Activated T-cell treated with anti-CD3 and anti-CD28 coated beads, Interleukin-2, amount 50 U/mL, for 4 hours (primary cell): ENCODE measurements around the gene LEMD2. TPM values are rescaled to one million over a fixed set of nuclear protein-coding genes. Genes with fewer than 3 reads are reported as not detected.

Experiments
- ATAC-seq, 2 donors: fragments of 200-7000 bp; cut with Tn5 transposase; one replicate each; pipeline ENCODE4 v1.10.0; 2021
- DNase-seq: peaks from one replicate; pipeline ENCODE4 v3.0.0-alpha.2; 2020
- H3K27me3 Mint-ChIP-seq: one replicate; pipeline ENCODE4 v1.8.0; 2021; ENCODE audit warnings: low read depth, mixed read lengths
- H3K36me3 Mint-ChIP-seq: one replicate; pipeline ENCODE4 v1.8.0; 2022; ENCODE audit warnings: mixed read lengths; ENCODE audit not compliant: insufficient read depth
- H3K4me1 Mint-ChIP-seq: one replicate; pipeline ENCODE4 v1.8.0; 2021; ENCODE audit warnings: low read depth, mixed read lengths
- H3K4me3 Mint-ChIP-seq: one replicate; pipeline ENCODE4 v1.8.0; 2021; ENCODE audit warnings: mild to moderate bottlenecking, moderate library complexity, mixed read lengths
- H3K9me3 Mint-ChIP-seq: one replicate; pipeline ENCODE4 v1.8.0; 2021; ENCODE audit warnings: mixed read lengths
- total RNA-seq, 3 donors: library from RNA; stranded (reverse); gene quantifications; one replicate each; pipeline ENCODE4 v1.2.1, GENCODE V29; 2021

Gene LEMD2
- total RNA-seq, 3 donors from 2014 or later, result 44.4 to 51.8 (median 49.5) TPM

- H3K36me3 Mint-ChIP-seq, result peaks cover under 1% of the 10 kb centered on the region
- H3K9me3 Mint-ChIP-seq, result no peaks in the 10 kb centered on the region
- peaks cover 5% of the 10 kb centered on the region for H3K4me1 Mint-ChIP-seq
- H3K4me3 Mint-ChIP-seq, result no peak overlapping the region
- DNase-seq (no peak), ATAC-seq (no peak)
- H3K27me3 Mint-ChIP-seq, result peaks cover 10% of the 10 kb centered on the region
These were observed 21.7 kb downstream of the LEMD2 start for GRCh38 chr6:33766921-33767907.

- peaks cover 12% of the 10 kb centered on the region for H3K27me3 Mint-ChIP-seq
- no peak overlapping the region for H3K4me3 Mint-ChIP-seq
These were observed 23.6 kb downstream of the LEMD2 start for GRCh38 chr6:33765368-33765767.

GRCh38 chr6:33764036-33764435 lies 24.9 kb downstream of the LEMD2 start:
- ATAC-seq (no peak), DNase-seq (no peak)
- no peak overlapping the region for H3K4me3 Mint-ChIP-seq

More at GRCh38 chr6:33765368-33765767, 23.6 kb downstream of the LEMD2 start:
- H3K4me1 Mint-ChIP-seq, result no peaks in the 10 kb centered on the region
- no peaks in the 10 kb centered on the region for H3K36me3 Mint-ChIP-seq
- ATAC-seq, result no peak
- no peak for DNase-seq
- no peaks in the 10 kb centered on the region for H3K9me3 Mint-ChIP-seq

GRCh38 chr6:33763483-33763882 lies 25.4 kb downstream of the LEMD2 start:
- peaks cover 7% of the 10 kb centered on the region for H3K27me3 Mint-ChIP-seq
- no peaks in the 10 kb centered on the region for H3K36me3 Mint-ChIP-seq
- H3K4me1 Mint-ChIP-seq, result no peaks in the 10 kb centered on the region
- H3K9me3 Mint-ChIP-seq, result no peaks in the 10 kb centered on the region
- no peak for ATAC-seq
- no peak overlapping the region for H3K4me3 Mint-ChIP-seq
- DNase-seq, result no peak

More at GRCh38 chr6:33764036-33764435, 24.9 kb downstream of the LEMD2 start:
- Mint-ChIP-seq H3K36me3 (no peaks in the 10 kb centered on the region), H3K4me1 (no peaks in the 10 kb centered on the region), H3K27me3 (peaks cover 12% of the 10 kb centered on the region), H3K9me3 (no peaks in the 10 kb centered on the region)

GRCh38 chr6:33762713-33763112 lies 26.2 kb downstream of the LEMD2 start:
- H3K9me3 Mint-ChIP-seq, result no peaks in the 10 kb centered on the region
- no peaks in the 10 kb centered on the region for H3K36me3 Mint-ChIP-seq
- H3K4me1 Mint-ChIP-seq, result no peaks in the 10 kb centered on the region
- no peak for ATAC-seq
- H3K4me3 Mint-ChIP-seq, result no peak overlapping the region
- peaks cover 7% of the 10 kb centered on the region for H3K27me3 Mint-ChIP-seq
- DNase-seq, result no peak

GRCh38 chr6:33761922-33762629 lies 26.9 kb downstream of the LEMD2 start:
- Mint-ChIP-seq H3K27me3 (peaks cover 7% of the 10 kb centered on the region), H3K4me3 (no peak overlapping the region), H3K36me3 (no peaks in the 10 kb centered on the region), H3K9me3 (no peaks in the 10 kb centered on the region), H3K4me1 (no peaks in the 10 kb centered on the region)
- peak in 1 of 2 donors; percentile 52 for ATAC-seq
- DNase-seq, result peak; percentile 33

GRCh38 chr6:33761581-33761921 lies 27.4 kb downstream of the LEMD2 start:
- no peaks in the 10 kb centered on the region for H3K4me1 Mint-ChIP-seq
- H3K36me3 Mint-ChIP-seq, result no peaks in the 10 kb centered on the region
- no peak for ATAC-seq
- no peak overlapping the region for H3K4me3 Mint-ChIP-seq
- H3K27me3 Mint-ChIP-seq, result peaks cover 7% of the 10 kb centered on the region
- no peak for DNase-seq
- H3K9me3 Mint-ChIP-seq, result no peaks in the 10 kb centered on the region

GRCh38 chr6:33759887-33760629 lies 28.9 kb downstream of the LEMD2 start:
- no peaks in the 10 kb centered on the region for H3K4me1 Mint-ChIP-seq
- H3K27me3 Mint-ChIP-seq, result peaks cover 5% of the 10 kb centered on the region
- ATAC-seq, result no peak
- no peak overlapping the region for H3K4me3 Mint-ChIP-seq
- no peaks in the 10 kb centered on the region for H3K36me3 Mint-ChIP-seq
- DNase-seq, result no peak
- H3K9me3 Mint-ChIP-seq, result no peaks in the 10 kb centered on the region

GRCh38 chr6:33758815-33759216 lies 30.1 kb downstream of the LEMD2 start:
- H3K9me3 Mint-ChIP-seq, result no peaks in the 10 kb centered on the region
- H3K27me3 Mint-ChIP-seq, result peaks cover 3% of the 10 kb centered on the region
- no peak overlapping the region for H3K4me3 Mint-ChIP-seq
- no peaks in the 10 kb centered on the region for H3K36me3 Mint-ChIP-seq
- no peak for DNase-seq
- no peak for ATAC-seq
- no peaks in the 10 kb centered on the region for H3K4me1 Mint-ChIP-seq

GRCh38 chr6:33757906-33758305 lies 31.0 kb downstream of the LEMD2 start:
- no peaks in the 10 kb centered on the region for H3K9me3 Mint-ChIP-seq

GRCh38 chr6:33757113-33757512 lies 31.8 kb downstream of the LEMD2 start:
- H3K9me3 Mint-ChIP-seq, result no peaks in the 10 kb centered on the region
- H3K4me3 Mint-ChIP-seq, result no peak overlapping the region
- H3K4me1 Mint-ChIP-seq, result no peaks in the 10 kb centered on the region
- DNase-seq (no peak), ATAC-seq (no peak)
- H3K36me3 Mint-ChIP-seq, result no peaks in the 10 kb centered on the region
- peaks cover under 1% of the 10 kb centered on the region for H3K27me3 Mint-ChIP-seq

More at GRCh38 chr6:33757906-33758305, 31.0 kb downstream of the LEMD2 start:
- peaks cover 3% of the 10 kb centered on the region for H3K27me3 Mint-ChIP-seq
- no peak for DNase-seq
- H3K36me3 Mint-ChIP-seq, result no peaks in the 10 kb centered on the region
- no peaks in the 10 kb centered on the region for H3K4me1 Mint-ChIP-seq
- H3K4me3 Mint-ChIP-seq, result no peak overlapping the region
- no peak for ATAC-seq

- DNase-seq, result no peak
- ATAC-seq, result no peak
- Mint-ChIP-seq H3K9me3 (no peaks in the 10 kb centered on the region), H3K27me3 (no peaks in the 10 kb centered on the region), H3K4me3 (no peak overlapping the region), H3K4me1 (no peaks in the 10 kb centered on the region), H3K36me3 (no peaks in the 10 kb centered on the region)
These were observed 32.5 kb downstream of the LEMD2 start for GRCh38 chr6:33756211-33756954.

- Mint-ChIP-seq H3K36me3 (no peaks in the 10 kb centered on the region), H3K4me1 (no peaks in the 10 kb centered on the region), H3K27me3 (no peaks in the 10 kb centered on the region), H3K9me3 (no peaks in the 10 kb centered on the region), H3K4me3 (no peak overlapping the region)
- ATAC-seq (no peak), DNase-seq (no peak)
These were observed 33.7 kb downstream of the LEMD2 start for GRCh38 chr6:33755070-33755869.
